CD14-positive monocyte (primary cell): ENCODE data around the gene NR2F2. TPM values are rescaled to one million over a fixed set of nuclear protein-coding genes. Genes with fewer than 3 reads are reported as not detected.

Source experiments
- DNase-seq, 3 donors: peaks; one replicate each; pipeline ENCODE4 v3.0.0-alpha.2; 2011 to 2022
- H2AFZ ChIP-seq: 2 replicates; pipeline ENCODE4 v1.6.0; 2012; ENCODE audit warnings: mild to moderate bottlenecking, low read depth, low read length, inconsistent platforms; ENCODE audit not compliant: insufficient read depth, poor library complexity, severe bottlenecking
- H3K27ac ChIP-seq, 2 donors: 1 replicate in 1 of 2; 2 replicates in 1 of 2; pipeline ENCODE4 v1.5.1; 2012 to 2013; ENCODE audit warnings: low read length in 2 of 2, control low read depth in 1 of 2, inconsistent platforms in 1 of 2, low read depth in 1 of 2, mild to moderate bottlenecking in 1 of 2
- H3K27me3 ChIP-seq, 2 donors: one replicate each; pipeline versions ENCODE4 v1.6.0 to v1.6.1; 2011 to 2013; ENCODE audit warnings: low read length in 2 of 2; ENCODE audit not compliant: control insufficient read depth in 2 of 2, insufficient read depth in 2 of 2
- H3K36me3 ChIP-seq, 2 donors: replicated peaks in 1 of 2; 1 replicate in 1 of 2; 2 replicates in 1 of 2; pipeline versions ENCODE4 v1.5.1 to v1.6.1; 2012 to 2013; ENCODE audit warnings: low read length in 2 of 2, control low read depth in 1 of 2, inconsistent platforms in 1 of 2, mild to moderate bottlenecking in 1 of 2; ENCODE audit not compliant: insufficient read depth in 2 of 2, control insufficient read depth in 1 of 2
- H3K4me1 ChIP-seq, 2 donors: 1 replicate in 1 of 2; 2 replicates in 1 of 2; pipeline versions ENCODE4 v1.5.1 to v1.6.1; 2012 to 2013; ENCODE audit warnings: low read length in 2 of 2, control low read depth in 1 of 2, inconsistent platforms in 1 of 2, mild to moderate bottlenecking in 1 of 2, moderate library complexity in 1 of 2; ENCODE audit not compliant: insufficient read depth in 2 of 2, control insufficient read depth in 1 of 2
- H3K4me2 ChIP-seq: replicated peaks from 2 replicates; pipeline ENCODE3; 2012; ENCODE audit warnings: low read length, moderate library complexity, mild to moderate bottlenecking; ENCODE audit not compliant: poor library complexity, severe bottlenecking; ENCODE audit errors: extremely low read depth
- H3K4me3 ChIP-seq, 3 experiments: fragments of 200-600 bp in 1 of 3; sonication (generic) in 1 of 3; replicated peaks in 1 of 3; 1 replicate in 2 of 3; 2 replicates in 1 of 3; pipeline ENCODE4 v1.5.1; 2011 to 2013; ENCODE audit warnings: low read length in 3 of 3, mild to moderate bottlenecking in 3 of 3, control low read depth in 2 of 3, low read depth in 2 of 3, inconsistent platforms in 1 of 3, moderate library complexity in 1 of 3
- H3K79me2 ChIP-seq: 2 replicates; pipeline ENCODE4 v1.6.0; 2012; ENCODE audit warnings: mild to moderate bottlenecking, control low read depth, inconsistent platforms, low read length, moderate library complexity; ENCODE audit not compliant: insufficient read depth
- H3K9ac ChIP-seq: 2 replicates; pipeline ENCODE4 v1.6.0; 2017; ENCODE audit warnings: low read length, mild to moderate bottlenecking; ENCODE audit not compliant: insufficient read depth, poor library complexity, severe bottlenecking
- H3K9me3 ChIP-seq, 2 donors: replicated peaks in 1 of 2; 1 replicate in 1 of 2; 2 replicates in 1 of 2; pipeline versions ENCODE4 v1.5.1 to v1.6.1; 2012 to 2013; ENCODE audit warnings: low read length in 2 of 2, control low read depth in 1 of 2; ENCODE audit not compliant: control insufficient read depth in 1 of 2, insufficient read depth in 1 of 2
- H4K20me1 ChIP-seq: 2 replicates; pipeline ENCODE4 v1.6.0; 2012; ENCODE audit warnings: mild to moderate bottlenecking, low read length, control low read depth, moderate library complexity; ENCODE audit not compliant: insufficient read depth
- H3K27ac Mint-ChIP-seq, 7 donors: one replicate each; pipeline ENCODE4 v1.8.0; 2020; ENCODE audit warnings: mild to moderate bottlenecking in 7 of 7, mixed read lengths in 7 of 7, moderate library complexity in 6 of 7, inconsistent platforms in 2 of 7
- H3K27me3 Mint-ChIP-seq, 3 donors: one replicate each; pipeline ENCODE4 v1.8.0; 2021 to 2022; ENCODE audit warnings: low read depth in 3 of 3, mild to moderate bottlenecking in 3 of 3, mixed read lengths in 3 of 3, moderate library complexity in 3 of 3, inconsistent platforms in 1 of 3
- H3K36me3 Mint-ChIP-seq, 2 donors: one replicate each; pipeline ENCODE4 v1.8.0; 2020; ENCODE audit warnings: mixed read lengths in 2 of 2, inconsistent platforms in 1 of 2, mild to moderate bottlenecking in 1 of 2
- H3K4me1 Mint-ChIP-seq: one replicate; pipeline ENCODE4 v1.8.0; 2020; ENCODE audit warnings: mild to moderate bottlenecking, mixed read lengths
- H3K4me3 Mint-ChIP-seq, 2 donors: one replicate each; pipeline ENCODE4 v1.8.0; 2020; ENCODE audit warnings: mild to moderate bottlenecking in 2 of 2, mixed read lengths in 2 of 2, moderate library complexity in 1 of 2
- H3K9me3 Mint-ChIP-seq, 7 donors: one replicate each; pipeline ENCODE4 v1.8.0; 2020 to 2022; ENCODE audit warnings: mixed read lengths in 7 of 7, mild to moderate bottlenecking in 6 of 7, moderate library complexity in 6 of 7, inconsistent platforms in 2 of 7
- CTCF ChIP-seq: fragments of 200-600 bp; IDR thresholded peaks from one replicate; pipeline ENCODE4 v1.8.0; 2022; ENCODE audit warnings: antibody characterized with exemption, mild to moderate bottlenecking
- WGBS: methylation state at CpG from one replicate; pipeline ENCODE4 v1.1.5; 2013; ENCODE audit warnings: missing lambda C conversion rate; ENCODE audit not compliant: insufficient coverage; 5-methylcytosine and 5-hydroxymethylcytosine counted together
- intact Hi-C, 2 donors: fragments of 100-400 bp; cut with micrococcal nuclease; formaldehyde crosslinking; loops; one replicate each; pipeline versions ENCODE4 v1.15.0 to v1.15.1; 2023
- polyA plus RNA-seq, 3 donors: library from polyadenylated mRNA; depleted of rRNA in 1 of 3; unstranded in 2 of 3; stranded (reverse) in 1 of 3; fragments of 300-500 nt in 2 of 3; fragments of >200 nt in 1 of 3; fragmentation: Illumina TruSeq in 2 of 3; gene quantifications; 1 replicate in 2 of 3; 2 replicates in 1 of 3; pipeline ENCODE4 v1.2.3, GENCODE V29; 2012 to 2021

The NR2F2 gene
- polyA plus RNA-seq, 3 donors = not detected

GRCh38 chr15:96338074-96338765 is 7.7 kb downstream of the NR2F2 start:
- DNase-seq = no peak
- Histone ChIP-seq H3K4me2 (no peak overlapping the region), H3K27me3 (peaks cover 90 to 99% of the 10 kb centered on the region in 2 donors), H3K79me2 (no peaks in the 10 kb centered on the region), H3K27ac (no peak overlapping the region), H3K36me3 (no peaks in the 10 kb centered on the region), H3K9me3 (peaks cover 0 to 66% of the 10 kb centered on the region in 2 donors), H4K20me1 (no peaks in the 10 kb centered on the region), H3K4me3 (no peak overlapping the region), H3K9ac (no peak overlapping the region), H2AFZ (no peak overlapping the region), H3K4me1 (peaks cover under 1 to 1% of the 10 kb centered on the region in 2 donors)
- H3K9me3 Mint-ChIP-seq = peaks cover 3 to 40% (median 28%) of the 10 kb centered on the region in 7 donors
- peak overlapping the region in 1 of 2 donors; percentile 79 for H3K4me3 Mint-ChIP-seq
- peaks cover 0 to 12% of the 10 kb centered on the region in 2 donors for H3K36me3 Mint-ChIP-seq
- intact Hi-C loops = no loop called here
- peaks cover 0 to 97% (median 97%) of the 10 kb centered on the region in 3 donors for H3K27me3 Mint-ChIP-seq
- no peak for TF ChIP-seq CTCF
- H3K27ac Mint-ChIP-seq = no peak overlapping the region
- WGBS = no CpG with 5 or more reads among the region's 5 CpGs
- H3K4me1 Mint-ChIP-seq = peaks cover 8% of the 10 kb centered on the region

DNA sequence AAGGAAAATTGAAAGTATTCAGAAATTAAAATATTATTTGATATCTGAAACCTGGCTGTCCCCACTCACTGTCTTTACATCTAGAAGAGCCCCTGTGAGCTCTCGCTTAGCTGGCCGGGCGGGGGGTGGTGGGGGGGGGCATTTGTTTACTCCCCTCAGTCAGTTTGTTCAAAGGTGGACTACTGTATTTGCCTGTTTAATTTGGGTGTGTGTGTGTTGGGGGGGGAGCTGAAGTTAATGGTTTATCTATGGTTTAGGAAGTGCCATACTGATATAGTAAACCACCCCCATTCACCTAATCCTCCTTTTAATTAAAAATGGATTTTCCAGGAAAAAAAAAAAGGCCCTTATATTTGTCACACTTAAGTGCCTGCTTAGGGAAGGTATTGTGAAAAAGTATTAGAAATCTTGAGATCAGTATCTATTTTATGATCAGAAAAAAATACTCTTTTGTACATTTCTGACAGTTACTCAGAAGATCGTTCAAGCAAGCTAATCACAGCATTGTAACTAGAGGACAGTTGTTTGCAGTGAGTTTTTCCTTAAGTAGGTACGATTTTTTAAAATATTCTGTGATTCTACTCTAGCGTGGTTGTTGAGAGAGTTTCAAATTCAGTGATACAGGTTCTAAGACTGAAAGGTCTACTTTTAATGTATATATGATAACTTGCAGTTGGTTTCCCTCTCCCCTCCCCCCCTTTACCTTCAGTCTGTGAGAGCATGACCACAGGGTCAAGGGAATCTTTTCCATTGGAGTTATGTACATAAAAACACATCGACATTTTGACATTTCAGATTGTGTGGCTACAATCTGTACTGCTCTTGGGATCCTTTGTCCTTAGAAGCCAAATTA is 8.5 kb downstream of the NR2F2 start:
- no peak overlapping the region for H3K27ac ChIP-seq
- H3K27me3 ChIP-seq = peaks cover 87 to 99% of the 10 kb centered on the region in 2 donors
- no peaks in the 10 kb centered on the region for H3K36me3 ChIP-seq
- H3K9me3 ChIP-seq = peaks cover 0 to 67% of the 10 kb centered on the region in 2 donors
- H3K9me3 Mint-ChIP-seq = peaks cover 0 to 38% (median 24%) of the 10 kb centered on the region in 7 donors
- H3K4me2 ChIP-seq = no peak overlapping the region
- DNase-seq = no peak
- no peaks in the 10 kb centered on the region for H4K20me1 ChIP-seq
- H3K9ac ChIP-seq = no peak overlapping the region
- H3K79me2 ChIP-seq = no peaks in the 10 kb centered on the region
- H3K27ac Mint-ChIP-seq = no peak overlapping the region
- H3K36me3 Mint-ChIP-seq = peaks cover 0 to 10% of the 10 kb centered on the region in 2 donors
- peaks cover 0 to 97% (median 96%) of the 10 kb centered on the region in 3 donors for H3K27me3 Mint-ChIP-seq
- TF ChIP-seq CTCF = no peak
- H3K4me1 ChIP-seq = no peaks in the 10 kb centered on the region
- intact Hi-C loops = no loop called here
- H2AFZ ChIP-seq = no peak overlapping the region
- no CpG with 5 or more reads among the region's 7 CpGs for WGBS
- peak overlapping the region in 1 of 2 donors; percentile 83 for H3K4me3 Mint-ChIP-seq
- H3K4me1 Mint-ChIP-seq = peaks cover 4% of the 10 kb centered on the region
- H3K4me3 ChIP-seq = no peak overlapping the region
